Endothelial cell of umbilical vein (primary cell): ENCODE results near the gene PARVA. TPM values are rescaled to one million over a fixed set of nuclear protein-coding genes. Genes with fewer than 3 reads are reported as not detected.

ENCODE experiments used
- BruUV-seq: library from RNA; stranded (reverse); fragments of 400-500 nt; replicated peaks from 2 replicates; lab custom pipeline; 2021; lab: Mats Ljungman, UMichigan
- CTCF ChIA-PET: fragments of 300-600, 350-600 bp; sonication (Branson Sonifier 250); formaldehyde crosslinking; loops from one replicate; lab custom pipeline; 2021; ENCODE audit warnings: antibody characterized with exemption, inconsistent platforms; lab: Charles Lee
- POLR2A ChIA-PET: fragments of 300-600, 350-600 bp; sonication (Branson Sonifier 250); formaldehyde crosslinking; loops from one replicate; lab custom pipeline; 2021; ENCODE audit warnings: antibody characterized with exemption, inconsistent platforms; lab: Charles Lee
- DNase-seq: peaks from one replicate; pipeline ENCODE4 v3.0.0-alpha.2; 2011; ENCODE audit warnings: low read depth, low spot score
- FAIRE-seq: peaks from 2 replicates; lab custom pipeline; 2011; peaks lifted over from hg19 to GRCh38; lab: Jason Lieb, UNC
- H2AFZ ChIP-seq: 2 replicates; pipeline ENCODE4 v1.6.0; 2012; ENCODE audit warnings: low read depth, low read length, control low read depth, inconsistent platforms
- H3K27ac ChIP-seq: 2 replicates; pipeline ENCODE4 v1.5.1; 2011; ENCODE audit warnings: low read depth, mild to moderate bottlenecking, control low read depth, low read length, moderate library complexity; ENCODE audit not compliant: insufficient read depth
- H3K27me3 ChIP-seq, 2 experiments: 2 replicates each; pipeline versions ENCODE4 v1.6.0 to v1.6.1; 2011; ENCODE audit warnings: low read length in 2 of 2, mixed read lengths in 1 of 2; ENCODE audit not compliant: control insufficient read depth in 2 of 2, insufficient read depth in 2 of 2
- H3K36me3 ChIP-seq, 2 experiments: 2 replicates in 1 of 2; 3 replicates in 1 of 2; pipeline ENCODE4 v1.5.1; 2011; ENCODE audit warnings: low read length in 2 of 2, mild to moderate bottlenecking in 1 of 2, moderate library complexity in 1 of 2; ENCODE audit not compliant: control insufficient read depth in 2 of 2, insufficient read depth in 2 of 2; ENCODE audit errors: extremely low read depth in 1 of 2
- H3K4me1 ChIP-seq: 3 replicates; pipeline ENCODE4 v1.5.1; 2011; ENCODE audit warnings: mild to moderate bottlenecking, low read length; ENCODE audit not compliant: control insufficient read depth, insufficient read depth; ENCODE audit errors: extremely low read depth
- H3K4me2 ChIP-seq: 2 replicates; pipeline ENCODE4 v1.6.1; 2011; ENCODE audit warnings: low read length, control low read depth, mixed read lengths; ENCODE audit not compliant: insufficient read depth
- H3K4me3 ChIP-seq, 3 experiments: fragments of 200-600 bp in 1 of 3; sonication (generic), shearing (Covaris generic) in 1 of 3; replicated peaks in 1 of 3; 2 replicates each; pipeline ENCODE4 v1.5.1; 2011 to 2016; ENCODE audit warnings: control low read depth in 3 of 3, low read length in 3 of 3, mild to moderate bottlenecking in 2 of 3, inconsistent platforms in 1 of 3, low read depth in 1 of 3, moderate library complexity in 1 of 3; ENCODE audit not compliant: insufficient read depth in 1 of 3
- H3K79me2 ChIP-seq: 2 replicates; pipeline ENCODE4 v1.6.0; 2012; ENCODE audit warnings: low read length, inconsistent platforms; ENCODE audit not compliant: control insufficient read depth, insufficient read depth
- H3K9ac ChIP-seq: replicated peaks from 2 replicates; pipeline ENCODE3; 2011; ENCODE audit warnings: low read length, control low read depth; ENCODE audit not compliant: insufficient read depth; ENCODE audit errors: extremely low read depth
- H3K9me1 ChIP-seq: replicated peaks from 3 replicates; pipeline ENCODE4 v1.6.0; 2011; ENCODE audit warnings: mild to moderate bottlenecking, low read length; ENCODE audit not compliant: control insufficient read depth, insufficient read depth; ENCODE audit errors: extremely low read depth
- H3K9me3 ChIP-seq: replicated peaks from 2 replicates; pipeline ENCODE4 v1.5.1; 2012; ENCODE audit warnings: low read length, inconsistent platforms; ENCODE audit not compliant: control insufficient read depth, insufficient read depth
- H4K20me1 ChIP-seq: replicated peaks from 2 replicates; pipeline ENCODE3; 2011; ENCODE audit warnings: mild to moderate bottlenecking, low read length; ENCODE audit not compliant: control insufficient read depth, insufficient read depth; ENCODE audit errors: extremely low read depth
- EZH2 ChIP-seq: IDR thresholded peaks from 2 replicates; pipeline ENCODE4 v1.6.1; 2012; ENCODE audit warnings: borderline replicate concordance, low read depth, mild to moderate bottlenecking, moderate library complexity, low read length, inconsistent platforms; ENCODE audit not compliant: severe bottlenecking
- FOS ChIP-seq: IDR thresholded peaks from 2 replicates; pipeline ENCODE4 v1.6.1; 2011; ENCODE audit warnings: mild to moderate bottlenecking, low read length, moderate library complexity, borderline replicate concordance; ENCODE audit not compliant: insufficient read depth
- GATA2 ChIP-seq: IDR thresholded peaks from 2 replicates; pipeline ENCODE4 v1.7.0; 2011; ENCODE audit warnings: low read depth, mild to moderate bottlenecking, moderate library complexity, mixed read lengths, low read length; ENCODE audit not compliant: insufficient read length, insufficient read depth
- JUN ChIP-seq: IDR thresholded peaks from 2 replicates; pipeline ENCODE4 v1.6.1; 2011; ENCODE audit warnings: borderline replicate concordance, low read depth; ENCODE audit not compliant: insufficient read length, insufficient read depth
- MAX ChIP-seq: IDR thresholded peaks from 2 replicates; pipeline ENCODE4 v1.6.1; 2011; ENCODE audit not compliant: insufficient read depth, insufficient read length
- MYC ChIP-seq: IDR thresholded peaks from one replicate; pipeline ENCODE4 v1.6.1; 2011; ENCODE audit warnings: mild to moderate bottlenecking, low read depth, low read length
- POLR2A ChIP-seq: IDR thresholded peaks from 2 replicates; pipeline ENCODE4 v1.6.1; 2012; ENCODE audit warnings: low read depth, mild to moderate bottlenecking, control low read depth, low read length
- POLR2AphosphoS5 ChIP-seq: IDR thresholded peaks from 2 replicates; pipeline ENCODE4 v1.6.1; 2012; ENCODE audit warnings: low read depth, mild to moderate bottlenecking, control low read depth, low read length, moderate library complexity; ENCODE audit not compliant: insufficient read depth
- dilution Hi-C: fragments of 300-500 bp; cut with MboI; formaldehyde crosslinking; loops from one replicate; pipeline ENCODE4 v1.15.0; 2019; ENCODE audit warnings: low sequenced_read_pairs; ENCODE audit not compliant: extremely low pct_ligation_motif_present
- intact Hi-C: fragments of 100-400 bp; cut with micrococcal nuclease; formaldehyde crosslinking; loops from one replicate; pipeline ENCODE4 v1.10.0; 2022
- polyA plus RNA-seq, 4 experiments: library from polyadenylated mRNA; depleted of rRNA in 3 of 4; stranded (reverse) in 3 of 4; unstranded in 1 of 4; fragments of >200 nt; gene quantifications; 2 replicates each; pipeline versions ENCODE4 v1.2.1 to v1.2.3, GENCODE V29; 2011 to 2012; ENCODE audit warnings: missing spikeins in 1 of 4
- total RNA-seq: library from RNA; stranded (reverse); gene quantifications from 2 replicates; pipeline ENCODE4 v1.2.3, GENCODE V29; 2021
- TF ChIP-seq, protein P1 (sequence below), 2 donors: IDR thresholded peaks; 1 replicate in 1 of 2; 2 replicates in 1 of 2; pipeline ENCODE4 v1.5.1; 2011; ENCODE audit warnings: low read length in 2 of 2, mild to moderate bottlenecking in 2 of 2, moderate library complexity in 2 of 2, control low read depth in 1 of 2, inconsistent platforms in 1 of 2, low read depth in 1 of 2; ENCODE audit not compliant: insufficient read depth in 1 of 2; ENCODE audit errors: extremely low read depth in 1 of 2

Gene PARVA
- total and polyA plus RNA-seq, 2 donors (not counting 3 experiments of a cell fraction or from before 2014, with no cell fraction given), result 40.6 to 104 TPM

DNA sequence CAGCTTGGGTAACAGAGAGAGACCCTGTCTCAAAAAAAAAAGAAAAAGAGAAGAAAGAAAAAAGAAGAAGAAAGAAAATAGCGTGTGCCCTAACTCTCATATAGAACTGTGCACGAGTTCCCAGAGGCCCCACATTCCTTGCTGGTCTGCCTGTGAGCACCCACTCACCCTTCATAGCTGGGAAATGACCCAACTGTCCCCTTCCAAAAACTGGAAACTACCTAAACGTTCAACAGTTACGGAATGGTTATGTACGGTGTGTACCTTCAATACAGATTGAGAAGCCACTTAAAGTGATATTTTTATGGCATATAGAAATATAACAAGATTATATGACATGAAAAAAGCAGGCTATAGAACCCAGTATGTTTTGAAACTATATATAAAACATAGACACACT lies 82.0 kb downstream of the PARVA start:
- Histone ChIP-seq H3K36me3 (no peaks in the 10 kb centered on the region), H3K27me3 (no peaks in the 10 kb centered on the region), H3K4me1 (peaks cover 14% of the 10 kb centered on the region), H4K20me1 (peaks cover 3% of the 10 kb centered on the region), H3K4me2 (no peak overlapping the region), H3K9me3 (no peaks in the 10 kb centered on the region), H3K27ac (no peak overlapping the region), H2AFZ (no peak overlapping the region), H3K79me2 (peaks cover 51% of the 10 kb centered on the region), H3K9ac (no peak overlapping the region), H3K4me3 (no peak overlapping the region), H3K9me1 (no peaks in the 10 kb centered on the region)
- POLR2A ChIA-PET, result no interaction called here
- intact Hi-C loops (no loop called here), dilution Hi-C loops (no loop called here)
- TF ChIP-seq JUN, result no peak
- TF ChIP-seq MYC, result no peak
- no peak for TF ChIP-seq FOS
- TF ChIP-seq POLR2A, result no peak
- no peak for TF ChIP-seq GATA2
- no peak for TF ChIP-seq MAX
- TF ChIP-seq, protein P1, sequence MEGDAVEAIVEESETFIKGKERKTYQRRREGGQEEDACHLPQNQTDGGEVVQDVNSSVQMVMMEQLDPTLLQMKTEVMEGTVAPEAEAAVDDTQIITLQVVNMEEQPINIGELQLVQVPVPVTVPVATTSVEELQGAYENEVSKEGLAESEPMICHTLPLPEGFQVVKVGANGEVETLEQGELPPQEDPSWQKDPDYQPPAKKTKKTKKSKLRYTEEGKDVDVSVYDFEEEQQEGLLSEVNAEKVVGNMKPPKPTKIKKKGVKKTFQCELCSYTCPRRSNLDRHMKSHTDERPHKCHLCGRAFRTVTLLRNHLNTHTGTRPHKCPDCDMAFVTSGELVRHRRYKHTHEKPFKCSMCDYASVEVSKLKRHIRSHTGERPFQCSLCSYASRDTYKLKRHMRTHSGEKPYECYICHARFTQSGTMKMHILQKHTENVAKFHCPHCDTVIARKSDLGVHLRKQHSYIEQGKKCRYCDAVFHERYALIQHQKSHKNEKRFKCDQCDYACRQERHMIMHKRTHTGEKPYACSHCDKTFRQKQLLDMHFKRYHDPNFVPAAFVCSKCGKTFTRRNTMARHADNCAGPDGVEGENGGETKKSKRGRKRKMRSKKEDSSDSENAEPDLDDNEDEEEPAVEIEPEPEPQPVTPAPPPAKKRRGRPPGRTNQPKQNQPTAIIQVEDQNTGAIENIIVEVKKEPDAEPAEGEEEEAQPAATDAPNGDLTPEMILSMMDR (IDR thresholded peaks at IDR 0.05; ENCODE audit: extremely low read depth in 1 of 2, insufficient read depth in 1 of 2, low read depth in 1 of 2, low read length in 2 of 2), result no peak
- no peak for TF ChIP-seq EZH2
- no peak for TF ChIP-seq POLR2AphosphoS5
- DNase-seq, result no peak
- BruUV-seq, result no TSS peak
- FAIRE-seq, result no peak
- CTCF ChIA-PET, result no interaction called here
